OCI-LY7 (cell line): ENCODE data around the gene PLSCR1. TPM values are rescaled to one million over a fixed set of nuclear protein-coding genes. Genes with fewer than 3 reads are reported as not detected.

Experiments
- BruUV-seq: library from RNA; stranded (reverse); fragments of 400-500 nt; replicated peaks from 2 replicates; lab custom pipeline; 2021; lab: Mats Ljungman, UMichigan
- CTCF ChIA-PET: fragments of 300-600 bp; sonication (Branson Sonifier 250); formaldehyde crosslinking; loops from one replicate; lab custom pipeline; 2022; ENCODE audit warnings: antibody characterized with exemption; ENCODE audit not compliant: unreplicated experiment; lab: Charles Lee
- POLR2A ChIA-PET: fragments of 300-600 bp; sonication (Branson Sonifier 250); formaldehyde crosslinking; loops from one replicate; lab custom pipeline; 2022; ENCODE audit warnings: antibody characterized with exemption; lab: Charles Lee
- DNase-seq: peaks from one replicate; pipeline ENCODE4 v3.0.0-alpha.2; 2015; ENCODE audit warnings: low spot score
- H2AFZ ChIP-seq: fragments of 200-600 bp; sonication (generic), shearing (Covaris generic); 2 replicates; pipeline ENCODE4 v1.6.1; 2014; ENCODE audit warnings: mild to moderate bottlenecking, antibody characterized with exemption, low read length, moderate library complexity
- H3K27ac ChIP-seq: fragments of 200-600 bp; sonication (generic); 2 replicates; pipeline ENCODE4 v1.5.1; 2014; ENCODE audit warnings: mixed run types, low read depth, mild to moderate bottlenecking, moderate library complexity, low read length, inconsistent platforms; ENCODE audit not compliant: poor library complexity, severe bottlenecking
- H3K36me3 ChIP-seq: fragments of 200-600 bp; sonication (generic); 2 replicates; pipeline ENCODE4 v1.6.1; 2014; ENCODE audit warnings: mild to moderate bottlenecking, antibody characterized with exemption, low read length, moderate library complexity, mixed read lengths; ENCODE audit not compliant: insufficient read depth
- H3K4me1 ChIP-seq: fragments of 200-600 bp; sonication (generic); 2 replicates; pipeline ENCODE4 v1.5.1; 2014; ENCODE audit warnings: mild to moderate bottlenecking, low read length; ENCODE audit not compliant: insufficient read depth, poor library complexity, severe bottlenecking
- H3K4me2 ChIP-seq: fragments of 200-600 bp; sonication (generic); 2 replicates; pipeline ENCODE4 v1.6.1; 2014; ENCODE audit warnings: mild to moderate bottlenecking, low read length
- H3K4me3 ChIP-seq: fragments of 200-600 bp; sonication (generic); 2 replicates; pipeline ENCODE4 v1.5.1; 2014; ENCODE audit warnings: mild to moderate bottlenecking, low read depth, low read length; ENCODE audit not compliant: poor library complexity, severe bottlenecking
- H3K79me2 ChIP-seq: fragments of 200-600 bp; sonication (generic); 2 replicates; pipeline ENCODE4 v1.6.1; 2016; ENCODE audit warnings: low read depth, mild to moderate bottlenecking, low read length, moderate library complexity, mixed read lengths; ENCODE audit not compliant: insufficient read depth
- H3K9me2 ChIP-seq: fragments of 200-600 bp; sonication (generic); 2 replicates; pipeline ENCODE4 v1.6.1; 2016; ENCODE audit warnings: mild to moderate bottlenecking, low read length, mixed read lengths; ENCODE audit not compliant: insufficient read depth
- H3K9me3 ChIP-seq: fragments of 200-600 bp; sonication (generic); 2 replicates; pipeline ENCODE4 v1.6.1; 2014; ENCODE audit warnings: mild to moderate bottlenecking, mixed run types, low read length, mixed read lengths
- H4K20me1 ChIP-seq: fragments of 200-600 bp; sonication (generic); 2 replicates; pipeline ENCODE4 v1.6.1; 2014; ENCODE audit warnings: mild to moderate bottlenecking, antibody characterized with exemption, low read length, moderate library complexity, mixed read lengths; ENCODE audit not compliant: insufficient read depth
- EZH2phosphoT487 ChIP-seq: fragments of 200-600 bp; sonication (generic); IDR thresholded peaks from 2 replicates; pipeline ENCODE4 v1.6.1; 2018; ENCODE audit warnings: low read depth, borderline replicate concordance, mild to moderate bottlenecking, mixed run types, antibody characterized with exemption, low read length, moderate library complexity, mixed read lengths
- intact Hi-C: fragments of 100-400 bp; cut with micrococcal nuclease; formaldehyde crosslinking; loops from one replicate; pipeline ENCODE4 v1.10.0; 2022; ENCODE audit not compliant: unreplicated experiment
- total RNA-seq, 2 experiments: library from RNA; depleted of rRNA in 1 of 2; stranded (reverse); fragments of >200 nt in 1 of 2; shearing (Covaris generic) in 1 of 2; gene quantifications; 2 replicates each; pipeline ENCODE4 v1.2.3, GENCODE V29; 2014 to 2022
- TF ChIP-seq, protein P1 (sequence below): fragments of 200-600 bp; sonication (generic); conservative IDR thresholded peaks from 2 replicates; pipeline ENCODE4 v1.5.1; 2014; ENCODE audit warnings: mild to moderate bottlenecking, antibody characterized with exemption, low read length, moderate library complexity, mixed read lengths

Gene PLSCR1
- total RNA-seq, 2 experiments from 2014 or later = 1.8 to 13.4 TPM

DNA sequence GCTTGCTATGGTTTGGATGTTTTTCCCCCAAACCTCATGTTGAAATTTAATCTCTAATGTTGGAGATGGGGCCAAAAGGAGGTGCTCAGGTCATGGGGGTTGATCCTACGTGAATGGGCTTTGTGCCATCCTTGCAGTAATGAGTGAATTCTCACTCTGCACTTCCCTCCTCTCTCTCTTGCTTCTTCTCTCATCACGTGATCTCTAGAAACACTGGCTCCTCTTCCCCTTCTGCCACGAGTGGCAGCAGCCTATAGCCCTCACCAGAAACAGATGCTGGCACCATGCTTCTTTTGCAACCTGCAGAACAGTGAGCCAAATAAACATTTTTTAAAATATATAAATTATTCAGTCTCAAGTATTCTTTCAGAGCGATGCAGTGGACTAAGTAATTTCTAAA lies 13.3 kb upstream of the PLSCR1 start:
- BruUV-seq = no TSS peak
- Histone ChIP-seq H3K4me1 (no peaks in the 10 kb centered on the region), H3K79me2 (no peaks in the 10 kb centered on the region), H3K9me2 (no peaks in the 10 kb centered on the region), H3K36me3 (no peaks in the 10 kb centered on the region), H2AFZ (no peak overlapping the region), H3K9me3 (no peaks in the 10 kb centered on the region), H3K27ac (no peak overlapping the region), H3K4me2 (no peak overlapping the region), H3K4me3 (no peak overlapping the region), H4K20me1 (no peaks in the 10 kb centered on the region)
- no peak for DNase-seq
- POLR2A ChIA-PET = interaction anchor here (0.6 kb wide), 2 partner anchors 42 to 1587 kb away, joined by 3 read pairs; no protein-coding TSS in a partner anchor
- CTCF ChIA-PET = no interaction called here
- TF ChIP-seq, protein P1, sequence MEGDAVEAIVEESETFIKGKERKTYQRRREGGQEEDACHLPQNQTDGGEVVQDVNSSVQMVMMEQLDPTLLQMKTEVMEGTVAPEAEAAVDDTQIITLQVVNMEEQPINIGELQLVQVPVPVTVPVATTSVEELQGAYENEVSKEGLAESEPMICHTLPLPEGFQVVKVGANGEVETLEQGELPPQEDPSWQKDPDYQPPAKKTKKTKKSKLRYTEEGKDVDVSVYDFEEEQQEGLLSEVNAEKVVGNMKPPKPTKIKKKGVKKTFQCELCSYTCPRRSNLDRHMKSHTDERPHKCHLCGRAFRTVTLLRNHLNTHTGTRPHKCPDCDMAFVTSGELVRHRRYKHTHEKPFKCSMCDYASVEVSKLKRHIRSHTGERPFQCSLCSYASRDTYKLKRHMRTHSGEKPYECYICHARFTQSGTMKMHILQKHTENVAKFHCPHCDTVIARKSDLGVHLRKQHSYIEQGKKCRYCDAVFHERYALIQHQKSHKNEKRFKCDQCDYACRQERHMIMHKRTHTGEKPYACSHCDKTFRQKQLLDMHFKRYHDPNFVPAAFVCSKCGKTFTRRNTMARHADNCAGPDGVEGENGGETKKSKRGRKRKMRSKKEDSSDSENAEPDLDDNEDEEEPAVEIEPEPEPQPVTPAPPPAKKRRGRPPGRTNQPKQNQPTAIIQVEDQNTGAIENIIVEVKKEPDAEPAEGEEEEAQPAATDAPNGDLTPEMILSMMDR = no peak
- TF ChIP-seq EZH2phosphoT487 = no peak
- intact Hi-C loops = no loop called here

DNA sequence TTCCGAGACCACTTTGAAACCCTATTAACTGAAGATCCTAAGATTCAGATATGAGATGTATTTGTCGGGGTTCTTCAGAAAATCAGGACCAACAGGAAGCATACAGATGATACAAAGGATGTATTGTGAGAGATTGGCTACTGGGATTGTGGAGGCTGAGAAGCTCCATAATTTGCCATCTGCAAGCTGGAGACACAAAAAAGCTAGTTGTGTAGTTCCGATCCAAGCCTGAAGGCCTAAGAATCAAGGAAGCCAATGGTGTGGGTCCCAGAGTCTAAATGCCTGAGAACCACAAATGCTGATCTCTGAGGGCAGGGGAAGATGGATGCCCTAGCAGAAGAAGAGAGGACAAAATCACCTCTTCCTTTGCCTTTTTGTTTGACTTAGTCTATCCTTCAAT lies 10.9 kb upstream of the PLSCR1 start:
- H3K36me3 ChIP-seq = no peaks in the 10 kb centered on the region

DNA sequence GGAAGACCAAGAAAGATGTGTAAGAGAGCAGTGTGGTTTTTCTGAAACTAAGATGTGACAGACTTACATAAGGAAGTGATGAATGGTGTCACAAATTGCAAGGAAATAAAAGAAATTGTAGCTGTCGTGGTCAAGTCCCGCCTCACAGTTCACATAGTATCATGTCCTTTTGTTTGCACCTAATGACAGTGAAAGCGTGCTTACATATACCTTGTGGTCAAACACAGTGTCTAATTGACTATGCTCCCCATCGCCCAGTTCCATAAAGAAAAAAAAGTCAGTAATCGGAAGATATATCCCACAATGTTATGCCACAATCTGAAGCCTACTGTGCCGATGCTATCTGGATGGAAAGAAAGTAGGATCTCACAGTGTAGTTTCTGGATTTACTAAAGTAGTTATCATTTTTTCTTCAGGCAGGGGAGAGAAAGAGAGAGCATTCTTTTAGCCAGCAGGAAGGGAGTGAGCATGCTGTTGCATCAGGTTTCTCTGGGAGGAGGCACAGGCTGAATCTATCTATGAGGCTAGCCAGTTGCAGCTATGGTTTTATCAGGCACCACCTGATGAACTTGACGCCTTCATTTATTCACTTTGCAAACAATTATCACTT lies 9.8 kb upstream of the PLSCR1 start:
- ChIA-PET CTCF (no interaction called here), POLR2A (no interaction called here)
- Histone ChIP-seq H3K4me1 (no peaks in the 10 kb centered on the region), H3K4me2 (no peak overlapping the region), H3K79me2 (no peaks in the 10 kb centered on the region), H3K9me2 (no peaks in the 10 kb centered on the region), H4K20me1 (no peaks in the 10 kb centered on the region), H3K4me3 (no peak overlapping the region), H3K9me3 (no peaks in the 10 kb centered on the region), H3K27ac (no peak overlapping the region), H2AFZ (no peak overlapping the region), H3K36me3 (no peaks in the 10 kb centered on the region)
- intact Hi-C loops = no loop called here
- TF ChIP-seq, protein P1 = no peak
- TF ChIP-seq EZH2phosphoT487 = no peak
- no peak for DNase-seq
- BruUV-seq = no TSS peak

More for the DNA sequence above, 10.9 kb upstream of the PLSCR1 start:
- Histone ChIP-seq H3K27ac (no peak overlapping the region), H4K20me1 (no peaks in the 10 kb centered on the region), H2AFZ (no peak overlapping the region), H3K9me2 (no peaks in the 10 kb centered on the region), H3K9me3 (no peaks in the 10 kb centered on the region), H3K4me1 (no peaks in the 10 kb centered on the region), H3K4me3 (no peak overlapping the region), H3K79me2 (no peaks in the 10 kb centered on the region), H3K4me2 (no peak overlapping the region)
- TF ChIP-seq EZH2phosphoT487 = no peak
- TF ChIP-seq, protein P1 = no peak
- ChIA-PET POLR2A (no interaction called here), CTCF (no interaction called here)
- BruUV-seq = no TSS peak
- no peak for DNase-seq
- intact Hi-C loops = no loop called here
